Neural cell (in vitro differentiated cells): ENCODE measurements around the gene RAB7B. TPM values are rescaled to one million over a fixed set of nuclear protein-coding genes. Genes with fewer than 3 reads are reported as not detected.

Experiments
- H2AFZ ChIP-seq: fragments of 200-600, 300-800 bp; sonication (generic), shearing (Covaris generic); 2 replicates; pipeline ENCODE4 v1.6.0; 2014; ENCODE audit warnings: low read depth, mild to moderate bottlenecking, antibody characterized with exemption, low read length, moderate library complexity
- H3F3A ChIP-seq: fragments of 200-600 bp; shearing (Covaris generic); 2 replicates; pipeline ENCODE4 v1.6.1; 2016; ENCODE audit warnings: mild to moderate bottlenecking, moderate library complexity, mixed read lengths, antibody characterized with exemption, low read length; ENCODE audit not compliant: insufficient read depth, poor library complexity, severe bottlenecking
- H3K27ac ChIP-seq: fragments of 200-600, 300-800 bp; sonication (generic), shearing (Covaris generic); 2 replicates; pipeline ENCODE4 v1.5.1; 2014; ENCODE audit warnings: mild to moderate bottlenecking, low read length, moderate library complexity
- H3K27me3 ChIP-seq: fragments of 300-800, 200-600 bp; sonication (generic), shearing (Covaris generic); 2 replicates; pipeline ENCODE4 v1.6.0; 2014; ENCODE audit warnings: mild to moderate bottlenecking, low read depth, low read length, moderate library complexity; ENCODE audit not compliant: insufficient read depth
- H3K36me3 ChIP-seq: fragments of 300-800, 200-600 bp; sonication (generic), shearing (Covaris generic); 2 replicates; pipeline ENCODE4 v1.5.1; 2014; ENCODE audit warnings: mild to moderate bottlenecking, antibody characterized with exemption, low read length, moderate library complexity; ENCODE audit not compliant: insufficient read depth
- H3K4me2 ChIP-seq: fragments of 300-800, 200-600 bp; sonication (generic), shearing (Covaris generic); 2 replicates; pipeline ENCODE4 v1.6.0; 2014; ENCODE audit warnings: mild to moderate bottlenecking, low read length
- H3K4me3 ChIP-seq: fragments of 300-800, 200-600 bp; sonication (generic), shearing (Covaris generic); 2 replicates; pipeline ENCODE4 v1.5.1; 2014; ENCODE audit warnings: mild to moderate bottlenecking, low read length, moderate library complexity
- H3K79me2 ChIP-seq: fragments of 200-600 bp; shearing (Covaris generic); replicated peaks from 2 replicates; pipeline ENCODE4 v1.6.0; 2014; ENCODE audit warnings: mild to moderate bottlenecking, low read length, moderate library complexity; ENCODE audit not compliant: insufficient read depth
- H3K9ac ChIP-seq: fragments of 300-800, 200-600 bp; sonication (generic), shearing (Covaris generic); 2 replicates; pipeline ENCODE4 v1.6.1; 2016; ENCODE audit warnings: mild to moderate bottlenecking, low read length, mixed read lengths
- H3K9me2 ChIP-seq: fragments of 200-600 bp; shearing (Covaris generic); 2 replicates; pipeline ENCODE4 v1.6.1; 2016; ENCODE audit warnings: mild to moderate bottlenecking, low read length, mixed read lengths; ENCODE audit not compliant: insufficient read depth
- H3K9me3 ChIP-seq: fragments of 200-600, 300-800 bp; sonication (generic), shearing (Covaris generic); 2 replicates; pipeline ENCODE4 v1.6.1; 2016; ENCODE audit warnings: mild to moderate bottlenecking, mixed run types, low read length, moderate library complexity, mixed read lengths
- H4K20me1 ChIP-seq: fragments of 200-600 bp; shearing (Covaris generic); 2 replicates; pipeline ENCODE4 v1.6.1; 2016; ENCODE audit warnings: mild to moderate bottlenecking, mixed run types; ENCODE audit not compliant: insufficient read depth
- EP300 ChIP-seq: fragments of 450-650 bp; conservative IDR thresholded peaks from 2 replicates; pipeline ENCODE4 v1.6.1; 2014; ENCODE audit warnings: antibody characterized with exemption, mild to moderate bottlenecking, moderate library complexity; ENCODE audit not compliant: poor library complexity, severe bottlenecking
- EZH2 ChIP-seq: fragments of 200-600, 300-800 bp; shearing (Covaris generic), sonication (generic); IDR thresholded peaks from 2 replicates; pipeline ENCODE4 v1.6.1; 2014; ENCODE audit warnings: antibody characterized with exemption, low read length, borderline replicate concordance, mild to moderate bottlenecking; ENCODE audit not compliant: insufficient read depth, poor library complexity, severe bottlenecking
- MXI1 ChIP-seq: fragments of 450-650 bp; conservative IDR thresholded peaks from 2 replicates; pipeline ENCODE4 v1.6.1; 2014; ENCODE audit warnings: antibody characterized with exemption, mild to moderate bottlenecking; ENCODE audit not compliant: poor library complexity, severe bottlenecking
- POLR2AphosphoS5 ChIP-seq: IDR thresholded peaks from 2 replicates; pipeline ENCODE4 v1.6.1; 2012
- RAD21 ChIP-seq: fragments of 450-650 bp; conservative IDR thresholded peaks from 2 replicates; pipeline ENCODE4 v1.6.1; 2014; ENCODE audit warnings: antibody characterized with exemption, mild to moderate bottlenecking, moderate library complexity
- SMC3 ChIP-seq: fragments of 450-650 bp; conservative IDR thresholded peaks from 2 replicates; pipeline ENCODE4 v1.6.1; 2014; ENCODE audit warnings: antibody characterized with exemption, mild to moderate bottlenecking, moderate library complexity; ENCODE audit not compliant: poor library complexity
- TAF1 ChIP-seq: IDR thresholded peaks from 2 replicates; pipeline ENCODE4 v1.6.1; 2012; ENCODE audit warnings: low read depth
- polyA plus RNA-seq: library from polyadenylated mRNA; depleted of rRNA; stranded (reverse); fragments of >200 nt; gene quantifications from 2 replicates; pipeline ENCODE4 v1.2.3, GENCODE V29; 2014
- TF ChIP-seq, protein P1 (sequence below): IDR thresholded peaks from 2 replicates; pipeline ENCODE4 v1.6.1; 2012; ENCODE audit warnings: borderline replicate concordance
- TF ChIP-seq, protein P2 (sequence below): fragments of 450-650 bp; IDR thresholded peaks from 2 replicates; pipeline ENCODE4 v1.5.1; 2014; ENCODE audit warnings: antibody characterized with exemption, mild to moderate bottlenecking, moderate library complexity; ENCODE audit not compliant: poor library complexity, severe bottlenecking

The RAB7B gene
- polyA plus RNA-seq, 1 donor from 2014 or later: not detected

DNA sequence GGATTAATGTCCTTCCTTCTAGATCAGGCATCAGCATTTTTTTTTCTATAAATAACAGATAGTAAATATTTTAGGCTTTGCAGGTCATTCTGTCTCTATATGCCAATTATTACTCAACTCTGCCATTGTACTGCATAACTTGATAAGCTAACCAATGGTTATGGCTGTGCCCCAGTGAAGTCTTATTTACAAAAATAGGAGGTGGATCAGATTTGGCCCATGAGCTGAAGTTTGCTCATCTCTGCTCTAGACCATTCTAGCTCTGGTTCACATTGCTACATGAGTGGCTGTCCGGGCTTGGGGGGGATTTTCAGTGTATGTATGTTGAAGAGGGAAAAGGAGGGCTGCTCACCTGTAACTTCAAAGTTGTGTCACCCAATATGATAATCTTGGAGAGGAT lies 10.1 kb downstream of the RAB7B start:
- Histone ChIP-seq H3K9me3 (no peaks in the 10 kb centered on the region), H3K9me2 (no peaks in the 10 kb centered on the region), H3K9ac (no peak overlapping the region), H3K4me2 (no peak overlapping the region), H3K4me3 (no peak overlapping the region), H3K27me3 (no peaks in the 10 kb centered on the region), H3K27ac (no peak overlapping the region), H2AFZ (no peak overlapping the region), H4K20me1 (no peaks in the 10 kb centered on the region), H3K36me3 (no peaks in the 10 kb centered on the region), H3F3A (no peaks in the 10 kb centered on the region), H3K79me2 (no peaks in the 10 kb centered on the region)
- TF ChIP-seq, protein P1, sequence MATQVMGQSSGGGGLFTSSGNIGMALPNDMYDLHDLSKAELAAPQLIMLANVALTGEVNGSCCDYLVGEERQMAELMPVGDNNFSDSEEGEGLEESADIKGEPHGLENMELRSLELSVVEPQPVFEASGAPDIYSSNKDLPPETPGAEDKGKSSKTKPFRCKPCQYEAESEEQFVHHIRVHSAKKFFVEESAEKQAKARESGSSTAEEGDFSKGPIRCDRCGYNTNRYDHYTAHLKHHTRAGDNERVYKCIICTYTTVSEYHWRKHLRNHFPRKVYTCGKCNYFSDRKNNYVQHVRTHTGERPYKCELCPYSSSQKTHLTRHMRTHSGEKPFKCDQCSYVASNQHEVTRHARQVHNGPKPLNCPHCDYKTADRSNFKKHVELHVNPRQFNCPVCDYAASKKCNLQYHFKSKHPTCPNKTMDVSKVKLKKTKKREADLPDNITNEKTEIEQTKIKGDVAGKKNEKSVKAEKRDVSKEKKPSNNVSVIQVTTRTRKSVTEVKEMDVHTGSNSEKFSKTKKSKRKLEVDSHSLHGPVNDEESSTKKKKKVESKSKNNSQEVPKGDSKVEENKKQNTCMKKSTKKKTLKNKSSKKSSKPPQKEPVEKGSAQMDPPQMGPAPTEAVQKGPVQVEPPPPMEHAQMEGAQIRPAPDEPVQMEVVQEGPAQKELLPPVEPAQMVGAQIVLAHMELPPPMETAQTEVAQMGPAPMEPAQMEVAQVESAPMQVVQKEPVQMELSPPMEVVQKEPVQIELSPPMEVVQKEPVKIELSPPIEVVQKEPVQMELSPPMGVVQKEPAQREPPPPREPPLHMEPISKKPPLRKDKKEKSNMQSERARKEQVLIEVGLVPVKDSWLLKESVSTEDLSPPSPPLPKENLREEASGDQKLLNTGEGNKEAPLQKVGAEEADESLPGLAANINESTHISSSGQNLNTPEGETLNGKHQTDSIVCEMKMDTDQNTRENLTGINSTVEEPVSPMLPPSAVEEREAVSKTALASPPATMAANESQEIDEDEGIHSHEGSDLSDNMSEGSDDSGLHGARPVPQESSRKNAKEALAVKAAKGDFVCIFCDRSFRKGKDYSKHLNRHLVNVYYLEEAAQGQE: no peak
- TF ChIP-seq TAF1: no peak

DNA sequence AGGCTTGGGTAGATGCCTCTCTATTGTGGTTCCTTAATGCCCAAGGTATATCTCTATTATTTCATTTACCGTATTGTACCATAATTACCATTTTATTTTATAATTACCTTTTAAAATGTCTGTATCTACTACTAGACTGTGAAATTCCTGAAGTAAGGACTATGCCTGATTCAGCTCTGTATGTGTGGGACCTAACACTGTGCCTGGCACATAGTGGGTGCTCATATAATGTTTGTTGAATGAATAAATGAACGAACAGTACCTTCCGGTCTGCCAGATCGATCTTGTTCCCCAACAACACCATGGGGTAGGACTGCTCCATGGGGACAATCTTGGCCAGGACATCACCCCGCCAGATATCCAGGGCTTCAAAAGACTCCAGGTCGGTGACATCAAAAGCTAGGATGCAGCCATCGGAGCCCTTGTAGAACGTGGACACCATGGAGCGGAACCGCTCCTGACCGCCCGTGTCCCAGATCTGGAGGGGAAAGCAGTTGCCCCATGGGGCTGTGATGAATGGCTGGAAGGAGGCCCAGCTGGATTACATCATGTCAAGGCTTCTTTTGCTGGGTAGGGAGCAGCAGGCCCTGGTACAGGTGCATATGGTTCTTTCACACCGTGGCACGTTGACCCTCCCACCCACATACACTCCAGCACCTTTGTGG lies 10.8 kb downstream of the RAB7B start:
- TF ChIP-seq, protein P2, sequence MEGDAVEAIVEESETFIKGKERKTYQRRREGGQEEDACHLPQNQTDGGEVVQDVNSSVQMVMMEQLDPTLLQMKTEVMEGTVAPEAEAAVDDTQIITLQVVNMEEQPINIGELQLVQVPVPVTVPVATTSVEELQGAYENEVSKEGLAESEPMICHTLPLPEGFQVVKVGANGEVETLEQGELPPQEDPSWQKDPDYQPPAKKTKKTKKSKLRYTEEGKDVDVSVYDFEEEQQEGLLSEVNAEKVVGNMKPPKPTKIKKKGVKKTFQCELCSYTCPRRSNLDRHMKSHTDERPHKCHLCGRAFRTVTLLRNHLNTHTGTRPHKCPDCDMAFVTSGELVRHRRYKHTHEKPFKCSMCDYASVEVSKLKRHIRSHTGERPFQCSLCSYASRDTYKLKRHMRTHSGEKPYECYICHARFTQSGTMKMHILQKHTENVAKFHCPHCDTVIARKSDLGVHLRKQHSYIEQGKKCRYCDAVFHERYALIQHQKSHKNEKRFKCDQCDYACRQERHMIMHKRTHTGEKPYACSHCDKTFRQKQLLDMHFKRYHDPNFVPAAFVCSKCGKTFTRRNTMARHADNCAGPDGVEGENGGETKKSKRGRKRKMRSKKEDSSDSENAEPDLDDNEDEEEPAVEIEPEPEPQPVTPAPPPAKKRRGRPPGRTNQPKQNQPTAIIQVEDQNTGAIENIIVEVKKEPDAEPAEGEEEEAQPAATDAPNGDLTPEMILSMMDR: no peak
- TF ChIP-seq MXI1 (no peak), RAD21 (no peak), TAF1 (no peak), SMC3 (no peak), EZH2 (no peak), POLR2AphosphoS5 (no peak), EP300 (no peak)
- TF ChIP-seq, protein P1: no peak
- H3K9me2 ChIP-seq: no peaks in the 10 kb centered on the region

More for the DNA sequence above, 10.8 kb downstream of the RAB7B start:
- Histone ChIP-seq H3K9ac (no peak overlapping the region), H3K9me3 (no peaks in the 10 kb centered on the region), H4K20me1 (no peaks in the 10 kb centered on the region), H3K27me3 (no peaks in the 10 kb centered on the region), H3F3A (no peaks in the 10 kb centered on the region), H3K36me3 (no peaks in the 10 kb centered on the region), H3K4me2 (no peak overlapping the region), H3K27ac (no peak overlapping the region), H3K4me3 (no peak overlapping the region), H3K79me2 (no peaks in the 10 kb centered on the region), H2AFZ (no peak overlapping the region)
